ENCODE measurements around the gene AHNAK. TPM values are rescaled to one million over a fixed set of nuclear protein-coding genes. Genes with fewer than 3 reads are reported as not detected.
A peak's percentile ranks its signal among the peaks of the same experiment; 100 is the strongest.
"Not testable (repeated sequence)": the region's sequence is repeated elsewhere in the genome, so short reads cannot be mapped to it uniquely, and the experiment has no call there.

Gene AHNAK
- total RNA-seq (2012; rRNA removed) = 722 and 788 TPM in 2 replicates

- no peaks in the 10 kb centered on the region for H3K9me3 ChIP-seq (replicated peaks; ENCODE audit: low read length)
- no peaks in the 10 kb centered on the region for H3K27me3 ChIP-seq (ENCODE audit: control insufficient read depth, insufficient read depth, low read length)
- peak within 1 kb of the TSS; percentile 96 for H3K4me2 ChIP-seq (ENCODE audit: low read length)
- H3K9ac ChIP-seq (ENCODE audit: low read depth, low read length) = peak within 1 kb of the TSS; percentile 95
- H3K36me3 ChIP-seq (ENCODE audit: insufficient read depth, low read length) = peaks cover 30% of the 10 kb centered on the region
- peak within 1 kb of the TSS; percentile 97 for H3K4me3 ChIP-seq (ENCODE audit: low read length)
- H3K4me1 ChIP-seq (ENCODE audit: control insufficient read depth, insufficient read depth, low read length) = peaks cover 37% of the 10 kb centered on the region
These were observed at the start of gene AHNAK for GRCh38 chr11:62546244-62546928. TSS of gene AHNAK (minus strand) at chr11:62546806. CDS start at chr11:62536098, 10,708 bp downstream.

DNA sequence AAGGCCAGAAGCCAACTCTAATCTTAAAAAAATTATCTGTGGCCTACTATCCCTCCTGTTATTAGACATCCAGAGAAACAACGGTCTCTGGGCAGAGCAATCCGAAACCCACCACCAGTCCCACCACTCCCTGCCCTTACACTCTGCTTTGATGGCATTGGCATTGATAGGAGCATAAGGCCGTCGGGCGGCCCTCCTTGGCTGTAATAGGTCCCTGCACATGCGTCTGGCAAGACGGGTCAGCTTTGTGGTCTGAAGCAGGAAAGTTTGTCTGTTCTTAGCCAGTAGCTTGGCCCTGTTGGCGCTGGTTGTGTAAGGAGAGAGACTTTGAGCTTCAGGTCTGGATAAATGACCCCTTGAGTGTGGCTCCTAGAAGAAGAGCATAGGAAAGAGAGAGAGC lies 48.5 kb upstream of the AHNAK start:
- H3K27me3 ChIP-seq (ENCODE audit: control insufficient read depth, insufficient read depth, low read length) = no peaks in the 10 kb centered on the region
- H3K4me3 ChIP-seq (ENCODE audit: low read length) = no peak overlapping the region
- peaks cover 28% of the 10 kb centered on the region for H3K4me1 ChIP-seq (ENCODE audit: control insufficient read depth, insufficient read depth, low read length)
- H3K36me3 ChIP-seq (ENCODE audit: insufficient read depth, low read length) = peaks cover 69% of the 10 kb centered on the region
- no peak overlapping the region for H3K9ac ChIP-seq (ENCODE audit: low read depth, low read length)
- H3K4me2 ChIP-seq (ENCODE audit: low read length) = no peak overlapping the region
- H3K9me3 ChIP-seq (replicated peaks; ENCODE audit: low read length) = no peaks in the 10 kb centered on the region

DNA sequence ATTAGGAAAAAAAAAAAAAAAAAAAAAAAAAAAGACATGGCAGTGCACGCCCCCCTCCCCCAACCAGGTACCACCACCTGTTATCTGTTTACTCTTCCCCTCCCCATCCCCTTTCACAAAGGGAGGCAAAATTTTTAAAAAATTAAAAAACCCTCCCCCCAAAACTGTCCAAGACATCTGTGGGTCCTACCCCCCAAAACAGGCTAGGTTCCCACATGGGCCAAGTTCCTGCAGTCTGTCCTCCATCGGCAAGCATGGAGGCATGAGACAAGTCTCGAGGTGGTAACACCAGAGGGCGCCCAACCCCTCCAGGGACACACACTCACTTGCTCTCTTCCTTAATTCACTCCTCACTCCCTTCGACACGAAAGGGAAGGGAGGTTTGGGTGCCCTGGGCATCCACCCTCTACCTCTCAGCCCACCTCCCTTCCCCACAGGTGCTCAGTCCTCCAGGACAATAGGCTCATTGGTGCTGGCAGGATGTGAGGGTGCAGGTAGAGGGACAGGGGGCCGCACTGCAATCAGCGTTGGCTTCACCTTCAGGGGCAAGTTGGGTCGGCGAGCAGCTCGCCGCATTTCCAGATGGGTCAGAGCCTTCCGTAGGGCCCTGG lies 46.9 kb upstream of the AHNAK start:
- Histone ChIP-seq H3K9ac (ENCODE audit: low read depth, low read length) (no peak overlapping the region), H3K9me3 (replicated peaks; ENCODE audit: low read length) (no peaks in the 10 kb centered on the region), H3K27me3 (ENCODE audit: control insufficient read depth, insufficient read depth, low read length) (no peaks in the 10 kb centered on the region), H3K4me3 (ENCODE audit: low read length) (no peak overlapping the region), H3K4me1 (ENCODE audit: control insufficient read depth, insufficient read depth, low read length) (peaks cover 14% of the 10 kb centered on the region), H3K36me3 (ENCODE audit: insufficient read depth, low read length) (peaks cover 58% of the 10 kb centered on the region), H3K4me2 (ENCODE audit: low read length) (no peak overlapping the region)

DNA sequence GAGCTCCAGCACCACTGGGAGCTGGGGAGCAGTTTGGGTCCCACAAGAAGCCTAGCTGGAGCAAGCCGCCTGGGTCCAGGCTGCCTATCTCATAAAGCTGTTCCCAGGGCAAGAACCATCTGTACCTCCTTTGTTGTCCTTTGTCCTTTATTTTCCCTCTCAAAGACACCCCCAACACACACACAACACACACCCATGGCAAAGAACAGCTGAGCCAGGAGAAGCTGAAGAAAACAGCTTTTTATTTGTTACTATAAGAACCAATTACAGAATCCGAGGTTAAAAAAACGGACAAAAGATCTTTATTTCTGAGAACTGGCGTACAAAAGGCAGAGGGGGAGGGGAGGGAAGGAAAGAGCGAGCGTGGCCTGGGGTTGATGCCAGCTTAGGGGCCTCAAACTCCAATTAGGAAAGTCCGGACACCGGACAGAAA lies 46.4 kb upstream of the AHNAK start:
- Histone ChIP-seq H3K4me3 (ENCODE audit: low read length) (no peak overlapping the region), H3K27me3 (ENCODE audit: control insufficient read depth, insufficient read depth, low read length) (no peaks in the 10 kb centered on the region), H3K36me3 (ENCODE audit: insufficient read depth, low read length) (peaks cover 52% of the 10 kb centered on the region), H3K4me1 (ENCODE audit: control insufficient read depth, insufficient read depth, low read length) (peaks cover 14% of the 10 kb centered on the region), H3K4me2 (ENCODE audit: low read length) (no peak overlapping the region), H3K9ac (ENCODE audit: low read depth, low read length) (no peak overlapping the region), H3K9me3 (replicated peaks; ENCODE audit: low read length) (no peaks in the 10 kb centered on the region)

DNA sequence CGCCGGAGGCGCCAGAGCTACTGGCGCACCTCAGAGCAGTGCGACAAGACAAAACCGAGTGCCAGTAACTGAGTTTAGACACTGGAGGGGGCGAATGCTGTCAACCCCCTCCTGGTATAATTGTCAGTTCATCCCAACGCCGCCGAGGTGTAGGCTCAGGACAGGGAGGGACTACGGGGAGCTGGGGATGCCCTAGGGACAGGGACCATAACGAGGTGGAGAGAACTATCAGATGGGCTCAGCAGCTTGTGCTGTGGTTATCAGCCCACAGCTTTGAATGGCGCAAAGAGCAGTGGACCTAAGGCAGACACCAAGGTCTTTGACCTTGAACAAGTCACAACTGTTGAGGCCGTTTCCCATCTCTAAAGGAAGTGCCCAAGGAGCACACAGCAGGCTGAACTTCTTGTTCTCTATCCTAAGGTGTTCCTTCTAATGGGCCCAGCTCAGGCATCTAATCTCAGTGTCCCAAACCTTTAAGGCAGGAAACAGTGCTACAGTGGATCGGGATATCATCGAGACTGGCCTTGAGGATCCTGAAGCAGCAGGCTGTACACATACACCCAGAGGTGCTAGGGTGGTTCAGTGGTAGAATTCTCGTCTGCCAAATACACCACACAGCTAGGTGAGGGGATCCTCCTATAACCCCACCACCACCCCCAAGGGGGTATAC lies 45.7 kb upstream of the AHNAK start:
- Histone ChIP-seq H3K27me3 (ENCODE audit: control insufficient read depth, insufficient read depth, low read length) (no peaks in the 10 kb centered on the region), H3K9me3 (replicated peaks; ENCODE audit: low read length) (no peaks in the 10 kb centered on the region), H3K36me3 (ENCODE audit: insufficient read depth, low read length) (peaks cover 45% of the 10 kb centered on the region), H3K9ac (ENCODE audit: low read depth, low read length) (peak overlapping the region; percentile 71), H3K4me1 (ENCODE audit: control insufficient read depth, insufficient read depth, low read length) (peaks cover 17% of the 10 kb centered on the region), H3K4me2 (ENCODE audit: low read length) (peak overlapping the region; percentile 89), H3K4me3 (ENCODE audit: low read length) (peak overlapping the region; percentile 68)

DNA sequence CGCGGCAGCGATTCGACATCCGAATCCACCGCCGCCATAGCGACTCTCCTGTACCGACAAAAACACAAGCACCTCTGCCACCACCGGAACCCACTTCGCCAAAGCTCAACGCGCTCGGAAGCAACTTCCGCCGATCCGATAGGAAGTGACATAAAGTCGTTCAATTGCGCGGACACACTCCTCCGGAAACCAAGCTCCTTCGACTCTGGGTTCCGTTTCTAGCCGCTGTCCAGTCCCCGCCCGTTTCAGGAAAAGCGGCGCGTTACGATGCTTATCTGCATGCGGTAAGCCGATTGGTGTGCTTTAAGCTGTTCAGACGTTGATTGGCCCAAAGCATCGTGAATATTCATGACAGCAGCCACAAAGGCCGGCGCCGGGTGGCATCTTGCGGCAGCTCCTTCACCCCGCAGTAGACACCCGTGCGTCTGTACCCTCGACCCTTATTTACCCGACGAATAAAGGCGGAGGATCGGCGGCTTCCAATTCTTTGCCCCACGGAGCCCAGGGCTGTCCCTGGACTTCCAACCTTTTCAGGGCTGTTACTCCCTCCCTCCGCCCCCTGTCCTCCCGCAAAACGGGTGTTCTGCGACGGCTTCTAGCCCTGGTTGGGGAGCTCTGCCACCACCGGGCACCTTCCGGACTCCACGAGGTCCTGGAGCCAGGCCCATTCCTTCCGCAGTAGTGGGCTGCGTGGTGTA lies 45.0 kb upstream of the AHNAK start, which contains the start of gene TUT1:
Gene TUT1, minus strand, starts transcription at position 76 of the 698 bp plus-strand sequence. Its CDS starts 38 bp downstream, at position 38.
- no peaks in the 10 kb centered on the region for H3K9me3 ChIP-seq (replicated peaks; ENCODE audit: low read length)
- H3K4me1 ChIP-seq (ENCODE audit: control insufficient read depth, insufficient read depth, low read length) = peaks cover 17% of the 10 kb centered on the region
- no peaks in the 10 kb centered on the region for H3K27me3 ChIP-seq (ENCODE audit: control insufficient read depth, insufficient read depth, low read length)
- H3K36me3 ChIP-seq (ENCODE audit: insufficient read depth, low read length) = peaks cover 40% of the 10 kb centered on the region
- H3K4me3 ChIP-seq (ENCODE audit: low read length) = peak within 1 kb of the TSS; percentile 79
- peak within 1 kb of the TSS; percentile 89 for H3K4me2 ChIP-seq (ENCODE audit: low read length)
- H3K9ac ChIP-seq (ENCODE audit: low read depth, low read length) = peak within 1 kb of the TSS; percentile 90

GRCh38 chr11:62588966-62589637 lies 42.5 kb upstream of the AHNAK start:
- no peak overlapping the region for H3K4me3 ChIP-seq (ENCODE audit: low read length)
- no peak overlapping the region for H3K4me2 ChIP-seq (ENCODE audit: low read length)
- H3K9ac ChIP-seq (ENCODE audit: low read depth, low read length) = no peak overlapping the region
- H3K9me3 ChIP-seq (replicated peaks; ENCODE audit: low read length) = no peaks in the 10 kb centered on the region
- peaks cover 18% of the 10 kb centered on the region for H3K36me3 ChIP-seq (ENCODE audit: insufficient read depth, low read length)
- H3K27me3 ChIP-seq (ENCODE audit: control insufficient read depth, insufficient read depth, low read length) = no peaks in the 10 kb centered on the region
- H3K4me1 ChIP-seq (ENCODE audit: control insufficient read depth, insufficient read depth, low read length) = peaks cover 17% of the 10 kb centered on the region

DNA sequence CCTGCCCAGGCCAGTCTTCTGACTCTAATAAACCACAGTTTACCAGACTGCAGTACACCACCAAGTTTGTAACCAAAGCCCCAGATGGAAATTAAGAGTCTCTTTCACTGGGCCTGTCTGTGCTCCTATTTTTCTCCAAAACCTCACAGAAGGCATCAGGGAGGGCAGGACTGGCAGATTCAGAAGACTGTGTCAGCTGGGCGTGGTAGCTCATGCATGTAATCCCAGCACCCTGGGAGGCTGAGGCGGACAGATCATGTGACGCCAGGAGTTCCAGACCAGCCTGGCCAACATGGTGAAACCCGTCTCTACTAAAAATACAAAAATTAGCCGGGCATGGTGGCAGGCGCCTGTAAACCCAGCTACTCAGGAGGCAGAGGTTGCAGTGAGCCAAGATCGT lies 38.8 kb upstream of the AHNAK start:
- not testable (repeated sequence) for H3K27me3 ChIP-seq (ENCODE audit: control insufficient read depth, insufficient read depth, low read length); H3K4me2 ChIP-seq (ENCODE audit: low read length); H3K4me3 ChIP-seq (ENCODE audit: low read length); H3K9ac ChIP-seq (ENCODE audit: low read depth, low read length); H3K9me3 ChIP-seq (replicated peaks; ENCODE audit: low read length); H3K4me1 ChIP-seq (ENCODE audit: control insufficient read depth, insufficient read depth, low read length)
- H3K36me3 ChIP-seq (ENCODE audit: insufficient read depth, low read length) = peaks cover 21% of the 10 kb centered on the region

DNA sequence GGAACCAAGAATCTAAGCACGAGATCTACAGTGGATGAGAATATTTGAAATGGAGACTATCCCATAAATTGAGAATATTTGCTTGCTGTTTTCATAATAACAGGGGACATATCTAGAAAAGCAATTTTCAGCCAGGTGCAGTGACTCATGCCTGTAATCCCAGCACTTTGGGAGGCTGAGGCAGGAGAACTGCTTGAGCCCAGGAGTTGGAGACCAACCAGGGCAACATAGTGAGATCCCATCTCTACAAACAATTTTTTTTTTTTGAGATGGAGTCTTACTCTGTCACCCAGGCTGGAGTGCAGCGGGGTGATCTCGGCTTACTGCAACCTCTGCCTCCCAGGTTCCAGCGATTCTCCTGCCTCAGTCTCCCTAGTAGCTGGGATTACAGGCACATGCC lies 35.1 kb upstream of the AHNAK start:
- H3K9me3 ChIP-seq (replicated peaks; ENCODE audit: low read length); H3K4me2 ChIP-seq (ENCODE audit: low read length); H3K27me3 ChIP-seq (ENCODE audit: control insufficient read depth, insufficient read depth, low read length); H3K4me3 ChIP-seq (ENCODE audit: low read length); H3K9ac ChIP-seq (ENCODE audit: low read depth, low read length); H3K4me1 ChIP-seq (ENCODE audit: control insufficient read depth, insufficient read depth, low read length): not testable (repeated sequence)
- H3K36me3 ChIP-seq (ENCODE audit: insufficient read depth, low read length) = peaks cover 39% of the 10 kb centered on the region

DNA sequence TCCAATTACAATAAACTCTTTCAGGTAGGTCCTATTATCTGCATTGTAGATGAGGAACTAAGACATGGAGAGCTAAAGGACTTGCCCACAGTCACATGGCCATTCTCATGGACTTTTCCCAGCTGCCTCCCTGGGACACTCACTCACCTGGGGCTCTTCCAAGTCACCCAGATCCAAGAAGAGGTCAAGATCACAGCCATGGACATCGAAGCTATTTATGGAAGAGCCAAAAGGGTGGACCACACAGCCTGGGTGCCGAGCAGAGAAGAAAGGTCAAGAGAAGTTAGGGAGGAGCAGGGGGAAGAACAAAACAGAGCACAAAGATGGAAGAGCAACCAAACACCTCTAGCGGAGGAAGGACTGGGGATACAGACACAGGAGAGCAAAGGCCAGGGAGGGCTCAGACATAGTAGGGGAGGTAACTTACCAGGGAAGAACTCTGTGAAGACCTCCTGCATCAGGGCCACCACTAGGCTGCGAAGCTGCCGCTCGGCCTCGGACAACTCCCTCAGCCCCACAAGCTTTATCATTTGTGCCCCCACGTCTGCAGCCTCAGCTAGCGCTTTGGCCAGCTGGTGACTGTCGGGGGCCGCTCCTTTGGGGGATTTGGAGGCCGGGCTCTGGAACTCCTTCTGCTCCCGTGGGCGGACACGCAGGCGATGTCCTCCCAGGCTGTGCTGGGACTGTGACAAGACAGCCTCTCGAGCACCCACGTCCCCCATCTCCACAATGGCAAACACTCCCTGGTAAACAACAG lies 34.5 kb upstream of the AHNAK start:
- no peak overlapping the region for H3K4me3 ChIP-seq (ENCODE audit: low read length)
- H3K9me3 ChIP-seq (replicated peaks; ENCODE audit: low read length) = no peaks in the 10 kb centered on the region
- peaks cover 42% of the 10 kb centered on the region for H3K36me3 ChIP-seq (ENCODE audit: insufficient read depth, low read length)
- H3K27me3 ChIP-seq (ENCODE audit: control insufficient read depth, insufficient read depth, low read length) = no peaks in the 10 kb centered on the region
- no peak overlapping the region for H3K9ac ChIP-seq (ENCODE audit: low read depth, low read length)
- no peak overlapping the region for H3K4me2 ChIP-seq (ENCODE audit: low read length)
- no peaks in the 10 kb centered on the region for H3K4me1 ChIP-seq (ENCODE audit: control insufficient read depth, insufficient read depth, low read length)

Data from skeletal muscle satellite cell (primary cell).